ENCODE data around the gene PRSS27.
"Not testable (repeated sequence)": the region's sequence is repeated elsewhere in the genome, so short reads cannot be mapped to it uniquely, and the experiment has no call there.

Gene PRSS27

DNA sequence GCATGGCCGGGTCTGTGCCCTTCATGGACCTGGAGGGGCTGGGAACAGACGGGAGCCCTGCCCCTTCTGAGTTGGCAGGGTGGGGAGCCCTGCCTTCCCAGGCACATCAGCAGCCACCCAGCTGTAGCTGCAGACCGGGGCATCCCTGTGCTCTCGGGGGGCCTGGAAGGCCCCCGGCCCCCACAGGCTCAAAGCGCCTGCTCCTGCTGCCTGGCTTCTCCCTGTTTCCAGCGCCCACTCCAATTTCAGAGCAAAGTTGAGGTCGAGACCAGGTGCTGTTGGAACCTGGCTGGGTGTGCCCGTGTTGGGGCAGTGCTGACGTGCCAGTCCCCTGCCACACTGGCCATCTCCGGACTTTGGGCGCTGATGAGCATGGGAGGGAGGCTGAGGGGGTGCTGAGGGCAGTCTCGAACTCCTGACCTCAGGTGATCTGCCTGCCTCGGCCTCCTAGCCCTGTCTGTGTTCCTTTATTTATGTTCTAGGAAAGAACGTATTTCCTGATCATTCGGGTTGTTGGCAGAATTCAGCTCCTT is 4.9 kb upstream of the PRSS27 start:
- no peak for DNase-seq (ENCODE audit: low read depth)

DNA sequence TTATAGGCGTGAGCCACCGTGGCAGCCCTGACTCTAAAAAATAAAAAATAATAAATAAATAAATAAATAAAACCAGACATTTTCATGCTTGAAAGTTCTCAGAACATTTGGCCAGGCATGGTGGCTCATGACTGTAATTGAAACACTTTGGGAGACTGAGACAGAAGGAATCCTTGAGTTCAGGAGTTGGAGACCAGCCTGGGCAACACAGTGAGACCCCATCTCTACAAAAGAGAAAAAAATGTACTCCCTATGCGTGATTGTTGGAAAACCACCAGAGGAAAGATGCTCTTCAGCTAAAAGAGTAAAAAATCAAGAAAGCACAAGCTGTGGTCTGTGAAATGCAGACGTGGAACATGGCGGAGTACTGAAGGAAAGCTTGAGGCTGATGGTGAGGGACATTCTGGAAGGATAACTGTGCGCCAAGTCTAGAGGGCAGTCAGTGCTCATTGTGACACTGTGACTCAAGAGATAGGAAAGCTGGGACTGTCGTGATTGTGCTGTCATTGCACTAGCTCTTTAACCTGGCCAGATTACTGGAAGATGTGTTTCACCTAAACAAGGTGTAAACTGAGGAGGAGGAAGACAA is 4.2 kb upstream of the PRSS27 start:
- DNase-seq (ENCODE audit: low read depth) = no peak

DNA sequence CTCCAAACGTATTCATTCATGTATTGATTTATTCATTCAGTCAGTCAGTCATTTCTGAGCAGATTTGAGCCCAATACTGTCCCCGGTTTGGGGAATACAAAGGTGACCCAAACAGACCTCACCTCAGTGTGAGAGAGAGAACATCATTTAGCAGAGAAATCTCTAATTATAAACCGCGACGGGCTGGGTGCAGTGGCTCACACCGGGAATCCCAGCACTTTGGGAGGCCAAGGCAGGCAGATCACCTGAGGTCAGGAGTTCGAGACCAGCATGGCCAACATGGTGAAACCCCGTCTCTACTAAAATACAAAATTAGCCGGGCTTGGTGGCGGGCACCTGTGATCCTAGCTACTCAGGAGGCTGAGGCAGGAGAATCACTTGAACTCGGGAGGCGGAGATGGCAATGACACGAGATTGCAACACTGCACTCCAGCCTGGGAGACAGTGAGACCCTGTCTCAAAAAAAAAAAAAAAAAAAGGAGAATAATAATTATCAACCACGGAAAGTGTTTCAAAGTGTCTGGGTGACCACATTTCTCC is 1.7 kb upstream of the PRSS27 start:
- DNase-seq (ENCODE audit: low read depth) = not testable (repeated sequence)

DNA sequence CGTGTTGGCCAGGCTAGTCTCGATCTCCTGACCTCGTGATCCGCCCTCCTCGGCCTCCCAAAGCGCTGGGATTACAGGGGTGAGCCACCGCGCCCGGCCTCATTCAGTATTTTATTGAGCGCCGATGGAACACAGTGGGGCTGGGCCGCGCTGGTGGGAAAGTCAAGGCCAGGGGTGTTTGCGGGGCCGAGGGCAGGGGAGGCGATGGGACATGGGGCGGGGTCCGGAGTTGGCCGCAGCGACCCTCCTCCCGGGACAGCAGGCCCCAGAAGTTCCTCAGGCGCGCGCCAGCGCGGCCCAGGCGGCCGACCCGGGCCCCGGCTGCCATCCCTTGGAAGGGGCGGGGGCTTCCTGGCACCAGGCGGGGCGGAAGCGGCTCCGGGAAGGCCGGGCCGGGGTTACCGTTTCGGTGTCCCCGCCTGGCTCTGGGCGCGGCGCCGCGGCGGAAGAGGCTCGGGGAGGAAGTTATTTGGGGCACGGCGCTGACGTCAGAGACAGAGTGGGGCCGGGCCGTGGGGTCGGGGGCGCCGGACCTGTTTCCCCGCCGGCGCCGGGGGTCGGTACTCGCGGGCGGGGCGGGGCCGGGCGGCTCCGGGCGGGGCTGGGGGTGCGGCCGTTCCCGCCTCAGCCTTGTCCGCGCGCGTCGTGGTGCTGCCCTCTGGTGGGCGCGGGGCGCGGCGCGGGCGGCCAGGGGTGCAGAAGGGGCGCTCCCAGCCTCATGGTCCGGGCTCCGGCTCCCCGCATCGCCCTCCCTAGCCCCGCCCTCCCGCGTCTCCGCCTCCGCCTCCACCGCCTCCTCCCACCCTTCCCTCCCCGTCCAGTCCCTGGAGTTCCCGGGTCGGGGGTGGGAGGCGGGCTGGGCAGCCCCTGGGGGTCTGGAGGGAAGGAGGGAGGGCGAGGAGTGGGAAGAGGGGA is 952 bp upstream of the PRSS27 start:
- peak; percentile 91 for DNase-seq (ENCODE audit: low read depth)

DNA sequence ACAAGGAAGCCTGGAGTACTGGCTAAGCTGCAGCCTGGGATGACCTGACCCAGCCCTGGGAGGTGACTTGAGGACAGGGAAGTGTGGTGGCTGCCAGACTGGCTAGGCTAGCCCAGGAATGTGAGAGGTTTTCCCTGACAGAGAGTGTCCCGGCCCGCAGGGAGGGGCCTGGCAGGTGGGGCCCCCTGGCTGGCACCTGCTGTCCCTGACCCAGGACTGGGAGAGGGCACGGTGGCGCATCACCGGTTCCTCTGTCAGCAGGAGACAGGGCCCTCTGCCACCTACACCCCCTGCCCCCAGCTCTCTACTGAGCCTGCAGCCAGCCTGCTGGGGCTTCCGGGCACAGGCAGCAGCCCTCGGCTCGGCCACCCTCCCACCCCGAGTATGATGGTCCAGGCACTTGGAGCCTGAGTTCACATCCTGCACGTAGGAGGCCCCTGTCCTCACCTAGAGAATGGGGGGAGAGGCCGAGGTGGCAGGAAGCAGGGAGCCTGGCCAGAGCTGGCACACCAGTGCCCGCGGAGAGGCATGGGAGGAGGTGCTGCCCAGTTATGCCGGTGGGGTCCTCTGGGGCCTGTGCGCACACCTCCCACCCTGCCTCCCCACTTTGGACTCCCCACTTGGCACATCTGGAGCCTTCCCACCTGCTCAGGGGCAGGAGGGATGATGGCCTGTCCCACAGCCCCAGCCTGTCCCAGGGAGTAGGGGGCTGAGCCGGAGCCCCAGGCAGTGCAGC is 528 bp downstream of the PRSS27 start:
- no peak for DNase-seq (ENCODE audit: low read depth)

DNA sequence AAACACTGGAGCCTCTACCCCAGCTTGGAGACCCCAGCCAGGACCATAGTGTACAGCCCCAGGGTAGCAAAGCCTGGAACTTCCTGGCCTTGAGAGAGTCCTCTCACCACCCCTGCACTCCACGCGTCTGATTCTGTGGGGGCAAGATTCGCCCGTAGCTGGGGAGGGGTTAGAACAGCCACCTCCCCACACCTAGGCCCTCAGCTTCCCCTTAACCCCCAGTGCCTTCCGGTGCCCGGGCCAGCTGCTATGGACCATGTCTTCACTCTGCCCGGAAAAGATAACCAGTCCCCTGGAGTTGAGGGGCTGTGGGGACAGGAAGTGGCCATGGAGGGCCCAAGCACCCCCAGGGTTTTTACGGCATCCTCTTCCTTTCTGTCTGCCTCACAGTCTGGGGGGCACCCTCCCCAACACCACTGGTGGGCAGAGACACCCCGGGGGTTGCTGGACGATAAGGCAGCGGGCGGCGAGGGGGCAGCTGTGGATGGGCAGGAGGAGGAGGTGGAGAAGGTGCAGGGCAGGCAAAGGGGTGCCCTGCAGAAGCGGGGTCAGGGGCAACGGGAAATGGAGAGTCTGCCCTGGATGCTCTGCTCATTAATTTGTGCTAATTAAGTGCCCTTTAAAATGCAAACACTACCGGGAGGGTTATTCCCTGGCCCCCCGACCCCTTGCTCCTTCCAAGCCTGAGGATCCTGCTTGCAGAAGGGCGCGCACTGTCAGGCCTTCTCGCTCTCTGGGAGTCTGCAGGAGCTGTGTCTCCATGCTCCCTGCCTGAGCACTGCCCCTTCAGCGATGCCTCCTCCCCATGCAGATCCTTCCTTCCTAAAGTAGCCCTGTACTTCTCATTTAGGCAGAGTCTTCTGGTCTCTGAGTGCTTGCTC is 2.4 kb downstream of the PRSS27 start:
- DNase-seq (ENCODE audit: low read depth) = no peak

DNA sequence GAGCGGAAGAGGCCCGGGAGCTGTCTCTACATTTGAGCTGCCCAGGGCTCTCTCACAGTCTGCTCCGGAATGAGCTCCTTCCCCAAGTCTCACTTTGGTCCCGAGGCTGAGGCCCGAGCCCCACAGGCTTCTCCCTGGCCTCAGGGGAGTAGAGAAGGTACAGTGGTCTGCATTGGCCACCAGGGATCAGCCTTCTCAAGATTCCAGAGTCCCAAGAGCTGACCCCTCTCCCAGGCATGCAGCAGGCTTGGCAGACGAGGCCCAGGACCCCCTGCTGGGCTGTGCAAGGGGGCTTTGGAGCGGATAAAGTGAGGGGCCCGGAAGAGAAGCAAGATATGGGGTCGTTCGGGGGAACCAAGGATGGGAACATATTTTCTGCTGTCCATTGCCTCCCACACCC is 3.1 kb downstream of the PRSS27 start:
- no peak for DNase-seq (ENCODE audit: low read depth)

DNA sequence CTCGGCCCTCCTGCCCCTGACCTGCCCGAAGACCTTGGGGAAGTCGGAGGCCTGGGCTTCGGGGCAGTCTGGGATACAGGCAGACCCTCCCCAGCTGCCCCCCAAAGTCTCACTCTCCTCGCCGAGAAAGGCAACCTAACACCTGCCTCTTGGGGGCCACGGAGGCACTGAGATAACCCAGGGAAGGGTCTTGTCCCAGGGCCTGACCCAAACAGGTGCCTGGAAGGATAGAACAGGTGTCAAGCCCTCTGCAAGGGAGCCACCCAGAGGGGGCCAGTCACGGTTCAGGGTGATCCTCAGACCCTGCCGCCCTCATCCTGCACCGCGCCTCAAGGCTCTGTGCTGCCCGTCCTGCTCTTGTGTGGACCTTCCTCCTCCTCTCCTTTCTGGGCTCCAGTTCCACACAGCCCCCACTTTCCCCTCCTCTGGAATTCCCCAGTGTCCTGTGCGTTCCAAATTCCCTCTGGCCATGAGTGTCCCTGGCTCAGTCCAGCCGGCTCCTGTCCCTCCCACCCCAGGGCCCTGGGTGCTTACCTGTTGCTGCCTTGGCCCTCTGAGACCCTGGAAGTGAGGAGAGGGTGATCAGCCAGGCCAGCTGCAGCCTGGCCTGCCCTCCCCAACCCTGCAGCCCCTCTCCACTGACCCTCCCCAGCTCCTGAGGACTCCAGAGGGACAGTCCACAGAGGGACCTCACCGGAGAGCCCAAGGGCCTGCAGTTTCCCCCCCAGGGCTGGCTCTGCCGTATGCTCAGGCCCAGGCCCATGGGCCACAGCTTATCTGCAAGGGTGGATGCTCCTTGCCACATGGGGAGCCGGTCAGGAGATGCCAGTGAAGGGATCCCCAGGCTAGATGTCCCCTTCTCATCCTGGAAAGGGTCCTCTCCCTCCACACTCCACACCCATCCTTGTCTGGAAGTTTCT is 3.8 kb downstream of the PRSS27 start:
- DNase-seq (ENCODE audit: low read depth) = no peak

DNA sequence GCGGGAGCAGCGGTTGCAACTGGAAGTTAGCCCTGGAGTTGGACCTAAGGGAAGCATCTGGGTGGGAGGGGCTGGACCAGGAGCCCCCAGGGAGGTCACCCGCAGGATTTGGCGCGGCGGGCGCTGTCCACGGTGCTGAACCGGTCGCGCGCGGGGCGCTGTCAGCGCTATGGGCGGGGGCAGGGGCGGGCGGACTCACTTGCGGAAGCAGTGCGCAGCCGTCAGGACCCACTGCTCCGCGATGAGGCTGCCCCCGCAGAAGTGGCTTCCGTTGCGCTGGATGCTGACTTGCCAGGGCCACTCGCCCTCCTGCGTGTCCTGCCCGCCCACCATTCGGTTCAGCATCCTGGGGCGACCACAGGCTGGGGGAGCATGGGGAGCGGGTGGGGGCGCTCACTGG is 4.5 kb downstream of the PRSS27 start:
- peak; percentile 79 for DNase-seq (ENCODE audit: low read depth)

DNA sequence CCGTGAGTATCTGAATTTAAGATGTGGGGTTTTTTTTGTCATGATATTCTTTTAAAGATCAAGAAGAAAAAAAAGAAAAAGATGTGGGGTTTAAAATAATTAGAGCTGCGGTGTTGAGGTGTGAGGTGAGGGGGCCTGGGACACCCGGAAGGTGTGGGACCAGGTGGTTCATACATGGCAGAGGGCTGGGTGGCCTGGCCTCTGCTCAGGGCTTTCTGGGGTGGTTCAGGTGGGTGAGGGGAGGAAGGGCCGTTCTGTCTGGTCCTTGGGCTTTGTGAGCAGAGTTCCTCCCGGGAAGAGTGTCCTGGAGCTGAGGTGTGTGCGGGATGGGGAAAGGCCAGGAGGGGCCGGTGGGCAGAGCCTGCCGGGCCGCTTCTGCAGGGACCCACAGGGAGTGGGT is 5.0 kb downstream of the PRSS27 start:
- DNase-seq (ENCODE audit: low read depth) = no peak

DNA sequence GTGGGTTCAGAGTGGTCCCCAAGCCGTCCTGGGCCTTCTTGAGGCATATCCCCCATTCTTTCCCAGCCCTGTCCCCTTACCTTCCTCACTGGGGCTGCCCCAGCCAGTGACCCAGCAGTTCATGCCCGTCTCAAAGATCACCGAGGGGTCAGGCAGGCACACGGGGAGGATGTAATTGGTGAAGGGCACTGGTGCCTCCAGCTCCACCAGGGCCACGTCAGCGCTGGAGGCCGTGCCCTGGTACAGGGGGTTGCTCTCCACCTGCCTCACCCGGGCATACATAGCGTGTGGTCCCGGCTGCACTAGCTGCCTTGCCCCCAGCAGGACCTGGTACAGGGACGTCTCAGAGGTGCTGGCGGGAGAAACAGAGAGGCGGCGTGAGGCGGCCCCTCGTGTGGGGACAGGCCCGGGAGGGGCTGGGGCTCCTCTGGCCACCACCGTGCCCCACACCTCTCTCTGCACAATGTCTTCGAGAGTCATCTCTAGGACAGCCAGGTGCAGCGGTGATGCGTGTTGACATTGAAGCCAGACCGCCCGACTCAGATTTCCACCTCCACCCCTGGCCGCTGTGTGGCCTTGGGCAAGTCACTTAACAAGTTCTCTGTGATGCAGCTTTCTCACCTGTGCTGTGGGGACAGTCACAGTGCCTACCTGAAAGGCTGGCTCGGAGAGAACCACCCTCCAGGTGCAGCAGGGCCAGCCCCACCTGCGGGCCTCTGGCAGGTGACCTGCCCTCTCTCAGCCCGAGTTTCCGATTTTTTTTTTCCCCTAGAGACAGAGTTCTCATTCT is 5.8 kb downstream of the PRSS27 start:
- no peak for DNase-seq (ENCODE audit: low read depth)

DNA sequence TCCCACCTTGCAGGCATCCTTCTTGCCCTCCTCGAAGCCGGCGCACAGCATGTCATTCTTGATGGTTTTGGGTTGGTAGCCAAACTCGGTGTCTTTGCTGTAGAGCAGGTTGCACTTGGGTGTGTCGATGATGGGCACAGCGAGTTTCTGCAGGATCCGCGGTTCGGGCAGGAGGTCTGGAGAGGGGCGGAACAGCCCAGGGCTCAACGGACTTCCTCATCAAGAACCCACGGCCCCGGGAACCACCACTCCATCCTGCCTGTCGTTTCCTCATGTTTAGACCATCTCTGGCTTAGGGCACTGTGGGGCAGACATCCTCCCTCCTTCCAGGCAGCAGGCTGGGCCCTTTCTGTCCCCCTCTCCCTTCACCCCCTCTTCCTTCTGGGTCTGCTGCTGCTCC is 6.5 kb downstream of the PRSS27 start:
- DNase-seq (ENCODE audit: low read depth) = no peak

DNA sequence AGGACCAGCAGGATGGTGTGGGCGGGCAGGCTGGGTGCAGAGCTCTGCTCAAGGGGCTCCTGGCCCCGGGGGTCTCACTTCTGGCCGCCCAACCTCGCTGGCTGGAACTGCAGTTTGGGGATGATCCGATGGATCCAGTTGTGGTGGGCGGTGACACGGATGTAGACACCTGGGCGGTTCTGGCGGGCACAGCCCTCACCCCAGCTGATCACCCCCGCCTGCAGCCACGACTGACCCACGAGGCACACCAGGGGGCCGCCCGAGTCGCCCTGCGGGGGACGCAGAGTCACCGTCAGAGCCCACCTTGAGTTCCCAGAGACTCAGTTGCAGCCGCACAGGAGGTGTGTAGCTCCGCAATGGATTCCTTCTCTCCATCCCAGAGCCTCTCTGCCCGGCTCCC is 7.5 kb downstream of the PRSS27 start:
- no peak for DNase-seq (ENCODE audit: low read depth)

DNA sequence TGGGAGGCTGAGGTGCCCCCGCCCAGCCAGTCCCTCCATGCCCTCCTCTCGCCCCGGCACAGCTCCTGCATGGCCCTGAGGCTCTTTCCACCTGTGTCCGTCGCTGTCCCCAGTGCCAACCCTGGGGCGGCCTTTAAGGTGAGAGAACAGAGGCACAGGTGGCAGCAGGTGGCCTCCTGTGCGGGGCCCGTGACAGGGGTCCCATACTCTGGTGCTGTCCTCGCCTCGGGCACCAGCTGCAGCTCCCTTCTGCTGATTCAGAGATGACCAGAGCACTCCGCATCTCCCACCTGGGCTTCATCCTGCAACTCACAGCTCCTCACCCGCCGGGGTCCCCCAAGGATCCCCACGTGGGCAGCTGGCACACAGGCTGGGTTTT is 8.0 kb downstream of the PRSS27 start:
- DNase-seq (ENCODE audit: low read depth) = no peak

DNA sequence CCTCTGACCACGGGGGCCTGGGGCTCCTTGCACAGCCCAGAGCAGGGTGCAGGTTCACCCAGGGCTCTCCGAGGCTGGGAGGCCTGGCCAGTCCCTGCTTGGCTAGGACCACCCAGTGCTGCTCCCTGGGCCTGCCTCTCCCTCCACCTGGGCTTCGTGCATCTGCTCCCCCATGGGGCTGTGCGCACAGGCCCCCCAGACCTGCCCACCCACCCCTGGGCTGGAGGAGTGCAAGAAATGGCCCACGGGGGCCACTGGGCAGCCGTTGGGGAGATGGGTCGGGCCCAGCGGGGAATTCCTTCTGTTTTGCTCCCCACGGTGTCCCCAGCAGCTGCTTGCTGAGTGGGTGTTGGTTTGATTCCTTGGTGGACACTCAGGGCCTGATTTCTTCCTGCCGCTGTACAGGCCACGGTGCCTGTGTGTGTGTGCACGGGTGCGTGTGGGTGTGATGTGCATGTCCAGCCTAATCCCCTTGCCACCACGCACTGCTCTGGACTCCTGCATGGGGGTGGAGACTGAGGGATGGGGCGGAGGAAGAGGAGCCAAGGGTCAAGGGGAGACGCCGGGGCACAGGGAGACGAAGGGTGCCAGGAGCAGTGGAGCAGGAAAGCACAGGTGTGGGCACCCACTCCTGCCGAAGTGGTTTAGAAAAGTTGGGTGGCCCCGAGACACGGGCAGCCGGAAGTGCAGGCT is 8.5 kb downstream of the PRSS27 start:
- no peak for DNase-seq (ENCODE audit: low read depth)

DNA sequence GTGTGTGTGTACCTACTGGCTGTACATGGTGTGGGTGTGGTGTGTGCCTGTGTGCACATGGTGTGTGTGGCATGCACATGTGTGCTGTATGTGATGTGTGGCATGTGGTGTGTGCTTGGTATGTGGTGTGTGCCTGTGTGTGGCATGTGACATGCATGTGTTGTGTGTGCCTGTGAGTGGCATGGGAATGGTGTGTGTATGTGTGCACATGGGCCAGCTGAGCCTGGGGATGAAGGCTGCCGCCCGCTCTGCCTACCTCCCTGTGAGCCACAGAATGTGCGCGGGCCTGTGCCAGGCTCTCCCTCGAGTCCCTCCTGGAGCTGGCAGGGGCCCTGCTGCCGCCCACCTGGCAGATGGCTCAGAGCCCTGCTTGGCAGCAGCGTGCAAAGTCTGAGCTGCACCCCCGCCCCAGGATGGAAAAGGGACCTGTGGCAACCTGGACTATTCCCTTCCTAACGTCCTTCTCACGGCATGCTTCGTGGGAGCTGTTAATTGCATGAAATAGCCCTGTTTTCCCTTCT is 9.3 kb downstream of the PRSS27 start:
- no peak for DNase-seq (ENCODE audit: low read depth)

DNA sequence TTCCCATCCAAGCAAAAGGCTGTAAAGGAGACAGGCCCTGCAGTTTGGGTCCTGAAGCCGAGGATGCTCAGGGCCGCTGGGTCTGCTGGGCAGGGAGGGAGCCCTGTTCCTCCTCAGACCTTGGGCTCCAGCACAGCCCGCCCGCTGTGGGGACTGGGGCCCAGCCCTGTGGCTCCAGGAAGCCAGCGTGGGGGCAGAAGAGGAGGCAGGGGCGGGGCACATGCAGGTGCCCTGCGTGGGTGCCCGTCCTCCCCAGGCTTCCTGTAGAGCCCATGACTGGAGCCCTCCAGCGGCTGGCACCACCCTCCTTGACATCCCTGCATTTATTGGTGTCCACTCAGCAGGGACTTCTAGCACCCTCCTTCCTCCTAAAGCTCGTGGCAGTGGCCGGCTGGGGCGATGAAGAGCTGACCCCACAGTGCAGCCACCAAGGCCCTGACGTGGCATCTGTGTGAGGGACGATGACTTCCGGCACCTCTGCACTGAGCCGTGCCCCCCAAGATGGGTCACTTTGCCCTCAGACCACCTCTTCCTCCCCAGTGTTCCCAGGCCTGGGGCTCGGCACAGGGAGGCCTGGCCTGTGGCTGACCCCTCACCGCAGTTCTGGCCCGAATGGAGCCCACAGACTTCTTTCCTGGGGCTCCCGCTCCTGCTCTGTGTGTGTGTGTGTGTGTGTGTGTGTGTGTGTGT is 9.9 kb downstream of the PRSS27 start:
- no peak for DNase-seq (ENCODE audit: low read depth)

DNA sequence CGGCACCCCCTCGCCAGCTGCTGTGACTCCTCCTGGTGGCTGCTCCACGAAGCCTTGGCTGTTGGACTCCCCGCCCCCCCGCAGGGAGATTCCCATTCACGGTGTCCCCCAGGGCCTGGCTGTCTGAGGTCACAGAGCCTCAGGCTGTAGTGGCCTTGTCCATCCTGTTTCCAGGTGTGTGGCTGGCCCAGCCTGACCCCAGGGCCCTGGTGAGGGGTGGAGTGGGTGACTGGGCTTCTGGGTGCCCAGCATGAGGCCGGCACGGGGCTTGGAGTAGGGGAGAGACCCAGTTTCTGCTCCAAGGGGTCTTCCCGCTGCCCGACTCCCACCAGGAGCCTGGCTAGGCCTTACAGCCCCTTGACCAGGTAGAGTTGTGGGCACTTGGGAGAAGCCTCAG is 10.4 kb downstream of the PRSS27 start:
- no peak for DNase-seq (ENCODE audit: low read depth)
